GM19328 (cell line): ENCODE data around the gene CATSPERZ.
"Not testable (repeated sequence)": the region's sequence is repeated elsewhere in the genome, so short reads cannot be mapped to it uniquely, and the experiment has no call there.

Source experiments
- ATAC-seq: cut with Tn5 transposase; IDR thresholded peaks from one replicate; pipeline ENCODE4 v1.9.1; 2021; ENCODE audit warnings: mild to moderate bottlenecking, moderate library complexity; ENCODE audit not compliant: unreplicated experiment

CATSPERZ gene

GRCh38 chr11:64298966-64299846 lies 952 bp upstream of the CATSPERZ start:
- no peak for ATAC-seq

- ATAC-seq = no peak
These were observed 3.2 kb downstream of the CATSPERZ start for GRCh38 chr11:64303109-64304031.

DNA sequence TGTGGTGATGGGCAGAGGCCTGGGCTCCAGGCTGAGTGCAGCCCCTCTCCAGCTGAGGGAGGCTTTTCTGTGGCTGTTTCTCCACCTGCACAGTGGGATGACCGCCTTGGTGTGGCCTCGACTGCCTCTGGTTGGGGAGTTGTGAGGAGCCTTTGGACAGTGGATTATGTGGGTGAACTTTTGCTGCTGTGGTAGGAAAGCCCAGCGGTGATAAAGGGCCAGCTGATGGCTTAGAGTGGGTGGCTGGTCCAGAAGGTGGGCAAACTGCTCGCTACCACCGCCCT lies 3.8 kb downstream of the CATSPERZ start:
- ATAC-seq = no peak

DNA sequence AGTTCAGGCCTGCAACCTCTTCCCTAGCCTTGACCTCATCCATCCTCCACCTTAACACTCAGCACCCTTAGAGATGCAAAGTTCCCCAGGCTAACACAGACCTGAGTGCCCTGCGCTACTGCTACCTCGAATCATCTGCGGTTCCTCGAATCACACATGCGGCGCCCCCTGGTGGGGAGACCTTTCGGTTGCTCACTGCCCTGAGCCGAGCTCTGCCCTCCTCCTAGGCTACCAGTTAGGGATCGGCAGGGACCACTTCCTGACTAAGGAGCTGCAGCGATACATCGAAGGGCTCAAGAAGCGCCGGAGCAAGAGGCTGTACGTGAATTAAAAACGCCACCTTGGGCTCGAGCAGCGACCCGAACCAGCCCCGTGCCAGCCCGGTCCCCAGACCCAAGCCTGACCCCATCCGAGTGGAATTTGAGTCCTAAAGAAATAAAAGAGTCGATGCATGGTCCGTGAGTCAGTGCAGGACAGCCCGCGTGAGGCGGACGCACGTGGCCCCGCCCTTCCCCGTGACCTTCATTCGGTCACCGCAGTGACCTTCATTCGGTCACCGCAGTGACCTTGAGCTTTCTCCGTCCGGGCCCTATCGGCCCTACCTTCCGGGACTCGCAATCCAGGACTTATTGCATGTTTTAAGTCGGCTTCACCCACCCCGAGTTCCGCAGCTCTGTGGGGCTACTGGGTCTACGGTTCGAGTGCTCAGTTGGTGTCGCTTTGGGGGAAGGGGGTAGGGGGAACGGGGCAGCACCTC lies 4.3 kb downstream of the CATSPERZ start:
- peak; percentile 27 for ATAC-seq

GRCh38 chr11:64305075-64305690 lies 5.0 kb downstream of the CATSPERZ start, which contains the start of gene ESRRA:
ESRRA (plus strand) TSS chr11:64305524; CDS start chr11:64307180, 1,656 bp downstream.
- ATAC-seq = peak; percentile 59

GRCh38 chr11:64305691-64306562 lies 5.8 kb downstream of the CATSPERZ start:
- ATAC-seq = peak; percentile 19

GRCh38 chr11:64306563-64306875 lies 6.4 kb downstream of the CATSPERZ start:
- no peak for ATAC-seq

- ATAC-seq = no peak
These were observed 6.9 kb downstream of the CATSPERZ start for GRCh38 chr11:64306876-64307622.

- not testable (repeated sequence) for ATAC-seq
These were observed 7.6 kb downstream of the CATSPERZ start for GRCh38 chr11:64307795-64308194.

DNA sequence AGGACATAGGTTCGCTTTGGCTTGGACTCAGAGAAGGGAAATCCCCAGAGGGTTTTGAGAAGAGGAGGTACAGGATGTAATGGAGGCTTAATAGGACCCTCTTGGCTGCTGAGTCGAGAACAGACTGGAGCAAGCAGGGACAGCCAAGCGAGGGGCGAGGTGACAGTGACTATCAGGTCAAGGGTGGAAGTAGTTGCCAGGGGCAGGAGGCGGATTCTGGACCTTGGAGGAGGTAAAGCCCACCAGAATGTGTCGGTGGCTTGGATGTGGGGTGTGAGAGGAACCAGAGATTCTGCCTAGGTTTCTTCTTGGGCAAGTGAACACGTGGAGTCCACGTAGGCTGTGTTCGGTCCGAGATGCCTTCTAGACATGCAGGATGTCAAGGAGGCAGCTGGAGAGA lies 12.8 kb downstream of the CATSPERZ start:
- ATAC-seq = no peak

DNA sequence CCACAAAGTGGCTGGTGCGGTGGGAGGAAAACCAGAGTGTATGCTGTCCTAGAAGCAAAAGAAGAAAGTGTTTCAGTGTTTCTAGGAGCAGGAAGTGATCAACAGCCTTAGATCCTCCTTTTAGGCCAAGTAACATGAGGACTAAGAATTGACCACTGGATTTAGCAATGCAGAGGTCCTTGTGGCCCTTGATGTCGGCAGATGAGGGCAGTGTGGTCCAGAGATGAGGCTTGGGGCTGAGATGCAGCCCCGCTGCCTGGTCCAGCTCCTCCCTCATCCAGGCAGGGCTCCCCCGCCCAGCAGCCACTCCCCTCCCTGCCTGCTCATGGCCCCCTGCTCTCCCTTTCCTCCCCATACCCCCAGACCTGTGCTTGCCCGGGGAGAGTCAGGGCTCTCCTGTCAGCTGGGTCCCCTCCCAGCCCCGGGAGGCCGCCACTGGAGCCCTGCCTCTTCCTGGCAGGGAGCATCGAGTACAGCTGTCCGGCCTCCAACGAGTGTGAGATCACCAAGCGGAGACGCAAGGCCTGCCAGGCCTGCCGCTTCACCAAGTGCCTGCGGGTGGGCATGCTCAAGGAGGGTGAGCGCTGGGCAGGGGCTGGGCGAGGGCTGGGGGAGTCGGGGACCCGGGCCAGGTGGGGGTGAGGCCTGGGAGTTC lies 13.5 kb downstream of the CATSPERZ start:
- ATAC-seq = no peak

- ATAC-seq = no peak
These were observed 14.1 kb downstream of the CATSPERZ start for GRCh38 chr11:64314146-64314804.

- no peak for ATAC-seq
These were observed 14.8 kb downstream of the CATSPERZ start for GRCh38 chr11:64314805-64315561.

DNA sequence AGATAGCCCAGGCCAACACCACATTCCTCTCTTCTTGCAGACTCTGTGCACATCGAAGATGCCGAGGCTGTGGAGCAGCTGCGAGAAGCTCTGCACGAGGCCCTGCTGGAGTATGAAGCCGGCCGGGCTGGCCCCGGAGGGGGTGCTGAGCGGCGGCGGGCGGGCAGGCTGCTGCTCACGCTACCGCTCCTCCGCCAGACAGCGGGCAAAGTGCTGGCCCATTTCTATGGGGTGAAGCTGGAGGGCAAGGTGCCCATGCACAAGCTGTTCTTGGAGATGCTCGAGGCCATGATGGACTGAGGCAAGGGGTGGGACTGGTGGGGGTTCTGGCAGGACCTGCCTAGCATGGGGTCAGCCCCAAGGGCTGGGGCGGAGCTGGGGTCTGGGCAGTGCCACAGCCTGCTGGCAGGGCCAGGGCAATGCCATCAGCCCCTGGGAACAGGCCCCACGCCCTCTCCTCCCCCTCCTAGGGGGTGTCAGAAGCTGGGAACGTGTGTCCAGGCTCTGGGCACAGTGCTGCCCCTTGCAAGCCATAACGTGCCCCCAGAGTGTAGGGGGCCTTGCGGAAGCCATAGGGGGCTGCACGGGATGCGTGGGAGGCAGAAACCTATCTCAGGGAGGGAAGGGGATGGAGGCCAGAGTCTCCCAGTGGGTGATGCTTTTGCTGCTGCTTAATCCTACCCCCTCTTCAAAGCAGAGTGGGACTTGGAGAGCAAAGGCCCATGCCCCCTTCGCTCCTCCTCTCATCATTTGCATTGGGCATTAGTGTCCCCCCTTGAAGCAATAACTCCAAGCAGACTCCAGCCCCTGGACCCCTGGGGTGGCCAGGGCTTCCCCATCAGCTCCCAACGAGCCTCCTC lies 15.7 kb downstream of the CATSPERZ start:
- ATAC-seq = not testable (repeated sequence)

DNA sequence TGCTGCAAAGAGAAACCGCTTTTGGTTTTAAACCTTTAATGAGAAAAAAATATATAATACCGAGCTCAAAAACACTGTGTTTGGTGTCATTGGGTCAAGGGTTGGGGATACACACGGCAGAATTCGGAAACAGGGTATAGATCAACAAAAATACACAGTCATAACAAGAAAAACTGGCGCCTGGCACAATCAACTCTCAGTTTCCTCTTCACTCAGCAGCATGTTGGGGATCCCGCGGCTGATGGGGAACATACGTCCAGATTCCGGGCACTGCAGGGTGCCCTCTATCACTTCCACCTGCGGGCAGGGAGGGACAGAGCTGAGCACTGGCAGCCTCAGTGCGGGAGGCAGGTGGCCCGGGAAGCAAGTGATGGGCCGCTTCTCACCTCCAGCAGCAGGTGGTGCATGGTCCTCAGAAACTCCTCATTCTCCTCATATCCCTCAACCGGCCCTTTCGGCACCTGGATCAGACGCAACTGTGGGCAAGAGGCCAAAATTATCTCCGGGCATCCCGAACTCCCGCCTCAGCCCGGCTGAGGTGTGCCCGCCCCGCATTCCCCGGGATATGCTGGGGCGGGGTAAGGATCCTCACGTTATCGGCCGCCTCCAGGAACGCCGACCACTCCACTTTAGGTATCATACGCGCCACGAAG lies 16.6 kb downstream of the CATSPERZ start:
- peak; percentile 1 for ATAC-seq
